Prostate gland (tissue), 2 donors: Measurements from ENCODE around the gene KATNAL2.
"Not testable (repeated sequence)": the region's sequence is repeated elsewhere in the genome, so short reads cannot be mapped to it uniquely, and the experiment has no call there.

Source experiments
- CTCF ChIP-seq, 4 experiments: fragments of 200-600 bp in 2 of 4; fragments of 450-650 bp in 2 of 4; sonication (generic) in 2 of 4; IDR thresholded peaks; 1 replicate in 3 of 4; 2 replicates in 1 of 4; pipeline ENCODE4 v1.5.1; 2016 to 2019; ENCODE audit warnings: antibody characterized with exemption in 4 of 4, mild to moderate bottlenecking in 2 of 4, moderate library complexity in 2 of 4
- POLR2A ChIP-seq: fragments of 450-650 bp; IDR thresholded peaks from one replicate; pipeline ENCODE4 v1.6.1; 2016; ENCODE audit warnings: antibody characterized with exemption, mild to moderate bottlenecking
- POLR2AphosphoS5 ChIP-seq: sonication (generic); formaldehyde crosslinking; IDR thresholded peaks from one replicate; pipeline ENCODE4 v1.6.1; 2017; ENCODE audit warnings: antibody characterized with exemption

- TF ChIP-seq POLR2A; CTCF (IDR thresholded peaks at IDR 0.05); POLR2AphosphoS5: not testable (repeated sequence)
These were observed 117.2 kb downstream of the KATNAL2 start for GRCh38 chr18:47034591-47034990.
